ENCODE results near the gene HTR6. TPM values are rescaled to one million over a fixed set of nuclear protein-coding genes. Genes with fewer than 3 reads are reported as not detected.
A peak's percentile ranks its signal among the peaks of the same experiment; 100 is the strongest.

Gene HTR6
- total RNA-seq, 4 donors from 2014 or later = 0.23 to 2.4 TPM; not detected in 2

- TF ChIP-seq EP300 (IDR thresholded peaks at IDR 0.05) (no peak), POLR2A (IDR thresholded peaks at IDR 0.05) (no peak), POLR2AphosphoS5 (IDR thresholded peaks at IDR 0.05) (no peak), CTCF (IDR thresholded peaks at IDR 0.05) (no peak)
- Histone ChIP-seq H3K4me3 (no peak overlapping the region), H3K4me1 (peaks cover 38% of the 10 kb centered on the region), H3K9me3 (no peaks in the 10 kb centered on the region), H3K36me3 (peaks cover 19% of the 10 kb centered on the region), H3K27ac (no peak overlapping the region), H3K27me3 (no peaks in the 10 kb centered on the region)
- no peak for DNase-seq (ENCODE audit: low spot score in 2 of 2)
- WGBS = 38% methylated on average over 3 of the region's 3 CpGs
Observed at GRCh38 chr1:19619697-19620384, 44.8 kb upstream of the HTR6 start.

GRCh38 chr1:19620786-19621185, 43.9 kb upstream of the HTR6 start:
- TF ChIP-seq POLR2AphosphoS5 (IDR thresholded peaks at IDR 0.05) (no peak), EP300 (IDR thresholded peaks at IDR 0.05) (no peak)
- H3K4me3 ChIP-seq = no peak overlapping the region
- H3K9me3 ChIP-seq = no peaks in the 10 kb centered on the region
- peaks cover 38% of the 10 kb centered on the region for H3K4me1 ChIP-seq
- no peaks in the 10 kb centered on the region for H3K27me3 ChIP-seq
- WGBS = 39% methylated on average over 3 of the region's 3 CpGs
- peaks cover 25% of the 10 kb centered on the region for H3K36me3 ChIP-seq
- H3K27ac ChIP-seq = peak overlapping the region; percentile 28
- no peak for DNase-seq (ENCODE audit: low spot score in 2 of 2)

GRCh38 chr1:19621274-19621950, 43.3 kb upstream of the HTR6 start:
- Histone ChIP-seq H3K36me3 (peaks cover 31% of the 10 kb centered on the region), H3K27me3 (no peaks in the 10 kb centered on the region), H3K27ac (peak overlapping the region; percentile 28), H3K4me3 (no peak overlapping the region), H3K4me1 (peaks cover 38% of the 10 kb centered on the region), H3K9me3 (no peaks in the 10 kb centered on the region)
- WGBS = 77% methylated on average over 4 of the region's 4 CpGs
- DNase-seq (ENCODE audit: low spot score in 2 of 2) = no peak
- TF ChIP-seq POLR2A (IDR thresholded peaks at IDR 0.05) = no peak

GRCh38 chr1:19622204-19622603, 42.5 kb upstream of the HTR6 start:
- H3K36me3 ChIP-seq = peaks cover 39% of the 10 kb centered on the region
- no peaks in the 10 kb centered on the region for H3K9me3 ChIP-seq
- DNase-seq (ENCODE audit: low spot score in 2 of 2) = no peak
- TF ChIP-seq EP300 (IDR thresholded peaks at IDR 0.05) (no peak), POLR2AphosphoS5 (IDR thresholded peaks at IDR 0.05) (peak in 1 of 3 donors; percentile 15), CTCF (IDR thresholded peaks at IDR 0.05) (no peak)
- H3K27ac ChIP-seq = no peak overlapping the region
- peaks cover 38% of the 10 kb centered on the region for H3K4me1 ChIP-seq
- no peaks in the 10 kb centered on the region for H3K27me3 ChIP-seq
- no peak overlapping the region for H3K4me3 ChIP-seq
- WGBS = 44% methylated on average over 1 of the region's 1 CpG

- no peak overlapping the region for H3K27ac ChIP-seq
- no peaks in the 10 kb centered on the region for H3K27me3 ChIP-seq
- peaks cover 49% of the 10 kb centered on the region for H3K36me3 ChIP-seq
- DNase-seq (ENCODE audit: low spot score in 2 of 2) = no peak
- H3K9me3 ChIP-seq = no peaks in the 10 kb centered on the region
- TF ChIP-seq CTCF (IDR thresholded peaks at IDR 0.05) (no peak), POLR2AphosphoS5 (IDR thresholded peaks at IDR 0.05) (no peak), EP300 (IDR thresholded peaks at IDR 0.05) (no peak), POLR2A (IDR thresholded peaks at IDR 0.05) (no peak)
- H3K4me3 ChIP-seq = no peak overlapping the region
- WGBS = 95% methylated on average over 3 of the region's 3 CpGs
- peaks cover 31% of the 10 kb centered on the region for H3K4me1 ChIP-seq
Observed at GRCh38 chr1:19623523-19623922, 41.2 kb upstream of the HTR6 start.

- H3K4me1 ChIP-seq = peaks cover 18% of the 10 kb centered on the region
- no peaks in the 10 kb centered on the region for H3K9me3 ChIP-seq
- WGBS = 88% methylated on average over 8 of the region's 8 CpGs
- H3K4me3 ChIP-seq = no peak overlapping the region
- no peak for DNase-seq (ENCODE audit: low spot score in 2 of 2)
- no peak for TF ChIP-seq POLR2AphosphoS5 (IDR thresholded peaks at IDR 0.05)
- TF ChIP-seq EP300 (IDR thresholded peaks at IDR 0.05) = no peak
- TF ChIP-seq POLR2A (IDR thresholded peaks at IDR 0.05) = no peak
- no peak for TF ChIP-seq CTCF (IDR thresholded peaks at IDR 0.05)
- H3K27me3 ChIP-seq = no peaks in the 10 kb centered on the region
- H3K27ac ChIP-seq = no peak overlapping the region
- peaks cover 49% of the 10 kb centered on the region for H3K36me3 ChIP-seq
Observed at GRCh38 chr1:19625291-19625937, 39.3 kb upstream of the HTR6 start.

Measured in suprapubic skin (tissue), 4 donors.